LNCaP clone FGC (cell line): ENCODE results near the gene SYNPR.

Experiments
- DNase-seq: peaks from one replicate; pipeline ENCODE4 v3.0.0-alpha.2; 2011; ENCODE audit warnings: low read depth
- H3K4me3 ChIP-seq: 2 replicates; pipeline ENCODE4 v1.5.1; 2011; ENCODE audit warnings: mild to moderate bottlenecking, low read depth, low read length, control low read depth
- CTCF ChIP-seq: IDR thresholded peaks from 2 replicates; pipeline ENCODE4 v1.5.1; 2012; ENCODE audit warnings: mild to moderate bottlenecking; ENCODE audit not compliant: control insufficient read depth, insufficient read depth; ENCODE audit errors: extremely low read depth

SYNPR gene

GRCh38 chr3:63662500-63662899, 384.4 kb downstream of the SYNPR start:
- no peak for DNase-seq
- H3K4me3 ChIP-seq: no peak overlapping the region

More at GRCh38 chr3:63662500-63662899, 384.4 kb downstream of the SYNPR start:
- TF ChIP-seq CTCF: peak; percentile 41
